Ishikawa (cell line): Measurements from ENCODE around the gene MDM1.

ENCODE experiments used
- CEBPB ChIP-seq: IDR thresholded peaks from 2 replicates; pipeline ENCODE4 v1.6.1; 2012
- CREB1 ChIP-seq: IDR thresholded peaks from 2 replicates; pipeline ENCODE4 v1.6.1; 2012; ENCODE audit warnings: low read depth
- EGR1 ChIP-seq: IDR thresholded peaks from 2 replicates; pipeline ENCODE4 v1.6.1; 2012
- EP300 ChIP-seq: IDR thresholded peaks from 2 replicates; pipeline ENCODE4 v1.6.1; 2012; ENCODE audit warnings: borderline replicate concordance
- FOXM1 ChIP-seq: IDR thresholded peaks from 2 replicates; pipeline ENCODE4 v1.6.1; 2012; ENCODE audit warnings: low read depth, borderline replicate concordance
- MAX ChIP-seq: IDR thresholded peaks from 2 replicates; pipeline ENCODE4 v1.6.1; 2012
- NFIC ChIP-seq: IDR thresholded peaks from 2 replicates; pipeline ENCODE4 v1.6.1; 2012
- RAD21 ChIP-seq: IDR thresholded peaks from 2 replicates; pipeline ENCODE4 v1.6.1; 2012; ENCODE audit warnings: low read depth
- REST ChIP-seq: IDR thresholded peaks from 2 replicates; pipeline ENCODE4 v1.6.1; 2012; ENCODE audit warnings: low read depth, mild to moderate bottlenecking
- TAF1 ChIP-seq: IDR thresholded peaks from 2 replicates; pipeline ENCODE4 v1.6.1; 2012; ENCODE audit warnings: low read depth, mild to moderate bottlenecking
- TCF12 ChIP-seq: IDR thresholded peaks from 2 replicates; pipeline ENCODE4 v1.6.1; 2012; ENCODE audit warnings: low read depth
- TEAD4 ChIP-seq: IDR thresholded peaks from 2 replicates; pipeline ENCODE4 v1.6.1; 2012
- USF1 ChIP-seq: IDR thresholded peaks from 2 replicates; pipeline ENCODE4 v1.6.1; 2012
- YY1 ChIP-seq: IDR thresholded peaks from 2 replicates; pipeline ENCODE4 v1.6.1; 2012; ENCODE audit warnings: low read depth
- ZBTB7A ChIP-seq: IDR thresholded peaks from 2 replicates; pipeline ENCODE4 v1.6.1; 2012; ENCODE audit warnings: low read depth

Gene MDM1

GRCh38 chr12:68260153-68260552 is 72.0 kb downstream of the MDM1 start:
- TF ChIP-seq MAX: no peak
- TF ChIP-seq CREB1: no peak
- no peak for TF ChIP-seq REST
- TF ChIP-seq ZBTB7A: no peak
- no peak for TF ChIP-seq NFIC
- TF ChIP-seq TAF1: no peak
- no peak for TF ChIP-seq FOXM1
- no peak for TF ChIP-seq USF1
- TF ChIP-seq RAD21: no peak
- TF ChIP-seq EGR1: no peak

GRCh38 chr12:68259318-68259940 is 72.7 kb downstream of the MDM1 start:
- TF ChIP-seq EGR1 (no peak), FOXM1 (no peak), USF1 (no peak), CREB1 (no peak), YY1 (no peak)

- no peak for TF ChIP-seq NFIC
- no peak for TF ChIP-seq CREB1
Observed at GRCh38 chr12:68253504-68253903, 78.7 kb downstream of the MDM1 start, which contains the start of gene IL22. Gene IL22 (minus strand): TSS chr12:68253604. CDS start chr12:68253448, 156 bp downstream.

- TF ChIP-seq REST (no peak), FOXM1 (no peak), TAF1 (no peak), USF1 (no peak), NFIC (no peak), ZBTB7A (no peak), CEBPB (no peak), EP300 (no peak), EGR1 (no peak), MAX (no peak), YY1 (no peak)
Observed at GRCh38 chr12:68252077-68252476, 80.1 kb downstream of the MDM1 start.

- no peak for TF ChIP-seq FOXM1
- TF ChIP-seq YY1: no peak
- no peak for TF ChIP-seq EP300
- TF ChIP-seq NFIC: no peak
- no peak for TF ChIP-seq ZBTB7A
- TF ChIP-seq EGR1: no peak
- no peak for TF ChIP-seq USF1
- no peak for TF ChIP-seq RAD21
- no peak for TF ChIP-seq CREB1
- TF ChIP-seq TEAD4: no peak
- TF ChIP-seq TCF12: no peak
- TF ChIP-seq MAX: no peak
Observed at GRCh38 chr12:68250454-68250853, 81.7 kb downstream of the MDM1 start.

- TF ChIP-seq USF1: no peak
- no peak for TF ChIP-seq MAX
- no peak for TF ChIP-seq TEAD4
- TF ChIP-seq EP300: no peak
- TF ChIP-seq RAD21: no peak
- TF ChIP-seq CREB1: no peak
- TF ChIP-seq FOXM1: no peak
- no peak for TF ChIP-seq TAF1
- TF ChIP-seq CEBPB: no peak
- TF ChIP-seq ZBTB7A: no peak
Observed at GRCh38 chr12:68247785-68248184, 84.4 kb downstream of the MDM1 start.
